Effector memory CD8-positive, alpha-beta T cell (primary cell): Measurements from ENCODE around the gene CERK.
"Not testable (repeated sequence)": the region's sequence is repeated elsewhere in the genome, so short reads cannot be mapped to it uniquely, and the experiment has no call there.

Experiments used
- ATAC-seq: fragments of 150-1000 bp; cut with Tn5 transposase; replicated peaks from 2 replicates; pipeline ENCODE4 v1.10.0; 2021; ENCODE audit warnings: mild to moderate bottlenecking, moderate library complexity
- DNase-seq, 3 experiments: peaks; one replicate each; pipeline ENCODE4 v3.0.0; 2021
- H3K27ac Mint-ChIP-seq, 2 donors: one replicate each; pipeline ENCODE4 v1.8.0; 2022; ENCODE audit warnings: mild to moderate bottlenecking in 2 of 2, mixed read lengths in 2 of 2, moderate library complexity in 2 of 2
- H3K27me3 Mint-ChIP-seq, 2 donors: one replicate each; pipeline ENCODE4 v1.8.0; 2022; ENCODE audit warnings: mixed read lengths in 2 of 2
- H3K36me3 Mint-ChIP-seq: one replicate; pipeline ENCODE4 v1.8.0; 2022; ENCODE audit warnings: mild to moderate bottlenecking, moderate library complexity, mixed read lengths; ENCODE audit not compliant: insufficient read depth
- H3K4me1 Mint-ChIP-seq, 2 donors: one replicate each; pipeline ENCODE4 v1.8.0; 2022; ENCODE audit warnings: low read depth in 2 of 2, mixed read lengths in 2 of 2
- H3K4me3 Mint-ChIP-seq, 2 donors: one replicate each; pipeline ENCODE4 v1.8.0; 2022; ENCODE audit warnings: mild to moderate bottlenecking in 2 of 2, mixed read lengths in 2 of 2, moderate library complexity in 2 of 2
- H3K9me3 Mint-ChIP-seq, 2 donors: one replicate each; pipeline ENCODE4 v1.8.0; 2022; ENCODE audit warnings: mixed read lengths in 2 of 2

The CERK gene

DNA sequence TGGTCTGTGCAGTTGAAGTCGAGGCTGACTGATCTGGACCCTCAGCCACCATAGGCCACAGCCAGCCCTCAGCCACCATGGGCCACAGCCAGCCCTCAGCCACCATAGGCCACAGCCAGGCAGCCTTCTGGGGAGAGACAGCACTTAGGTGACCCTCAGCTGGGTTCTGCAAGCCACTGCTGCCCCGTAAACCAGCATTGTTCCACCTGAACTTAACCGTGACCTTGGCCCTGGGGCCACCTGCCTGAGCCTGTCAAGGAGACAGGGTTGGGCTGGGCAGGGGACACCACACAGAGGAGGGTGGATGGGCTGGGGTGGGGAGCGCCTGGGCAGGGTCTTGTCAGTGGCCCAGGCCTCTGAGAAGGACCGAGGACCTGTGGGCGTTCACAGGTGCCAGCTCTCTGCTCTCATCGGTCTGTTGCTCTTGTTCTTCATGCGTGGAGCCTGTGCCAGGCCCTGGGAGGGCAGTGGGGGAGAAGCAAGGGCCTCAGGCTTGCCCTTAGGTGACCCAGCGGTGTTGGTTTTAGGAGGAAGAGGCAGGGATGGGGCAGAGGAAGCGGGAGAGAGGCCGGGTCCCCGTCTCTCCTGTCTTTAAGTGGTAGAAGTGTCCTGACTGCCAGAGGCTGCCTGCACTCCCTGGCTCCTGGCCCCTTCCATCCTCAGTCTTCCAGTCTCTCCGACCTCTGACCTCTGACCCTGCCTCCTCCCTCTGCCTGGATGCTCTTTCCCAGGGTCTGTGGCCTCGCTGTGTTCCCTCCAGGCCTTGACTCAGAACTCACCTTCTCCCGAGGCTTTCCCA is 81.0 kb downstream of the CERK start:
- Mint-ChIP-seq H3K9me3 (no peaks in the 10 kb centered on the region), H3K36me3 (peaks cover 3% of the 10 kb centered on the region), H3K27ac (peak overlapping the region in 1 of 2 donors; percentile 63), H3K4me3 (no peak overlapping the region), H3K4me1 (peaks cover 31 to 34% of the 10 kb centered on the region in 2 donors), H3K27me3 (no peaks in the 10 kb centered on the region)
- no peak for ATAC-seq
- DNase-seq: no peak

DNA sequence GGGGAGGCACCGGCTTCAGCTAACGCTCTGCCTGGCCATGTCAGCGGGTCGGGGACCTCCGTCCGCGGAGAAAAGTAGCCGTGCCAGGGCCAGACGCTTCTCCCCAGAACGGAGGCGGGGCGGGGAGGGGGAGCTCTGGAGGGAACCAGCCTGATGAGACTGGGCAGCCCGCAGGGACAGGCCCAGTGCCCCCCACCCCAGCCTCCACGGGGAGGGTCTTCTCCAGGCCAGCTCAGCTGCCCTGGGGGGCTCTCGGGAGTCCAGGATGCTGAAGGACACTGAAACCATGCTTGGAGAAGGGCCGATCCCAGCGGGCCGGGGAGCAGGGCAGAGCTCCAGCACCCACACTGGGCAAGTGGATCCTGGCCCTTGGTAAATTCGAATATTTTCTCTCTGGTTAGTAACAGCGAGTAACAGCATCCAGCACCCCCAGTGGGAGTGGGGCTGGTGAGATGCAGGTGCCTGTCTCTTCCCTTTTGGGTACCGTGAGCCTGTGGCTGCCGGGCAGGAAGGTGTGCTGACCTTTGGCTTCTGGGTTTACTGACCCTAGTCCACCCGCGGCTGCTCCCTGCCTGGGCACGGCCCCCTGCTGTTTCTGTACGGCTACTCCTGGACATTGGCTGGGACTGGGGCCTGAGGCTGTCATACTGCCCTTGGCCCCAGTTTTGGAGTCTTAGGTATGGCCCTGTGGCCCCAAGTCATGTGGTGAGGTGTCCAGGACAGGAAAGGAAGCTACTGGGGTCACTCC is 82.0 kb downstream of the CERK start:
- Mint-ChIP-seq H3K4me3 (no peak overlapping the region), H3K4me1 (peaks cover 28 to 35% of the 10 kb centered on the region in 2 donors), H3K27me3 (no peaks in the 10 kb centered on the region), H3K27ac (no peak overlapping the region), H3K36me3 (peaks cover 3% of the 10 kb centered on the region), H3K9me3 (no peaks in the 10 kb centered on the region)
- no peak for ATAC-seq
- DNase-seq: no peak

DNA sequence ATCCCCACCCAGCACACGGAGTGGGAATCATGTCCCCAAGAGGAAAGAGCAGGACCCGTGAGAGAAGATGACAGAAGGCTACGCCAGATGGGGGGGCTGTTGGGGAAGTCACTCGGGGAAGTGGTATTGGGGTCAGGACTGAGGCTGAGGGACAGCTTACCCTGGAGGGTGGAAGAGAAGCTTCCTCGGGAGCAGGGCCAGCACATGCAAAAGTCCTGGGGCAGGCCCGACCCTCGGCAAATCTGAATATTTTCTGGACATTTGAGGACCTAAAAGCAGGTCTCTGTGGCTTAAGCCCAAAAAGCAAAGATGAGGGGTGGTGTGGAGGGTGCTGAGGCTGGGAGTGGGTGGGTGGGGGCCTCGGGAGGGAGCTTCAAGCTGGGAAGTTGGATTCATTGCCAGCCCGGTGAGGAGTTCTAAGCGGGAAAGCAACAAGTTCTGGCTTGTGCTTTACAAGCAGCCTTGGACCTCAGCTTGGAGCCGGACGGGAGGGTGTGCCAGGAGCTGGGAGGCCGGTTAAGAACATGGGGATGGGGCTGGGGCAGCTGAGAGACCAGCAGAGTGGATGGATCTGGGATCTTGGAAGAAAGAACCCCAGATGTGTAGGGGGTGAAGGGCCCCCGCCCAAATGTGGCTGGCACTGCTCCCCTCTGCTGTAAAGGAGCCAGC is 83.0 kb downstream of the CERK start:
- Mint-ChIP-seq H3K4me1 (peaks cover 19 to 27% of the 10 kb centered on the region in 2 donors), H3K9me3 (no peaks in the 10 kb centered on the region), H3K27me3 (no peaks in the 10 kb centered on the region), H3K4me3 (no peak overlapping the region), H3K27ac (peak overlapping the region; percentile 49 to 72), H3K36me3 (no peaks in the 10 kb centered on the region)
- ATAC-seq: no peak
- DNase-seq: no peak

DNA sequence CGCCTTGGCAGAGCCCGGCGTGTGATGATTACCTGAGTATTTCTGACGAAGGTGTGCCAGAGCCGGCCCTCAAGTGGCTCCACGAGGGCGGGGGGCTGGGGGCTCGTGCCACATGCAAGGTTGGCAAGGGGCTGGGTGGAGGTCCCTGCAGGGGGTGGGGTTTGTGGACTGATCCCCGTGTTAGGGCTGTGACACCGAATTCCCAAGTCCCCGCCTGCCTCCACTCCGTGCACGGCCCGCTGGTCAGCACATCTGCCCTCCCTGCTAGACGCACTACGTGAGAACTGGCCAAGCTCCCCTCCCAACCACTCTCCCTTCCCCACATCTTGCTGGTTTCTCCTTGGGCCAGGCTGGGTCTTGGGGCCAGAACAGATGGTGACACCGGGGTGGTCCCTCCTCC is 83.6 kb downstream of the CERK start:
- no peaks in the 10 kb centered on the region for H3K36me3 Mint-ChIP-seq
- no peak overlapping the region for H3K27ac Mint-ChIP-seq
- H3K4me3 Mint-ChIP-seq: no peak overlapping the region
- no peaks in the 10 kb centered on the region for H3K27me3 Mint-ChIP-seq
- ATAC-seq (no peak), DNase-seq (no peak)
- H3K4me1 Mint-ChIP-seq: peaks cover 16 to 30% of the 10 kb centered on the region in 2 donors
- no peaks in the 10 kb centered on the region for H3K9me3 Mint-ChIP-seq

DNA sequence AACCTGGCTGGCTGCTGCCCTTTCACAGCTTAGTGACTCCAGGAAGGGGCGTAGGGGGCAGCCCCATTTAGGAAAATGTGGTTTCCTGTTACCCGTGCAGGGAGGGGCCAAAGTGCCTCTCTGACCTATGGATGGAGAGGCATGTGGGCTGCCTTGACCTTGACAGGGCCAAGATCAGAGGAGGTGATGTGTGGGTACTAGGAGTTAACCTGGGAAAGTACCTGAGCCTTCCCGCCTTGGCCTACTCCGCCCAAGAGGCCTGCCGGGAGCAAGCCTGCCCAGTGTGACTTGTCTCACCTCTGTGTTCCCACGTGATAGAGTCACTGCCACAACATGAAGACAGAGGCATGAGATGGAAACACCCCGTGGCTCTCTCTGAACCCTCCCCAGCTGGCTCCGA is 84.5 kb downstream of the CERK start:
- H3K36me3 Mint-ChIP-seq: no peaks in the 10 kb centered on the region
- no peaks in the 10 kb centered on the region for H3K27me3 Mint-ChIP-seq
- ATAC-seq (peak; percentile 51), DNase-seq (no peak)
- H3K4me3 Mint-ChIP-seq: no peak overlapping the region
- no peaks in the 10 kb centered on the region for H3K9me3 Mint-ChIP-seq
- H3K4me1 Mint-ChIP-seq: peaks cover 14 to 32% of the 10 kb centered on the region in 2 donors
- H3K27ac Mint-ChIP-seq: no peak overlapping the region

DNA sequence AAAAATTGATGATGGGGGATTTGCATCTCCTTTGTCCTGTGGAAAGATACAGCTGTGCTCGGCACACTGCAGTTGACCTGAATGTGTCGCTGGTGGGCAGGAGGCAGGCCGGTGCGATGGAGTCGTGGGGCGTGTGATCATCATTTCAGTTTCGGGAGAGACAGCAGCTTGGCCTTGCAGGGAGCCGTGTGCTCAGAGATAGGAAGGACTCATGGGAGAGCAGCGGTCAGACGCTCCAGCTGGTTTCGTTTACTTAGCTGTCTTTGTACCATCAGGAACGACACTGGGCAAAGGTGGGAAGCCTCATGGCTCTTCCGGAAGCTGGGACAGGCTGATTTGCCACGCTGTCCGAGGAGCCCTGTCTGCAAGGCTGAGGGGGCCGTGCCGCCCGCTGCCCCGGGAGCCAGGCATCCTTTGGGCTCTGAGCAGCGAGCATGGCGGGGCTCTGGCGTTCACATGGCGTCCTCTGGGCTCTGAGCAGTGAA is 85.2 kb downstream of the CERK start:
- no peak for ATAC-seq
- no peak for DNase-seq
- H3K27me3 Mint-ChIP-seq: no peaks in the 10 kb centered on the region
- peaks cover 20 to 35% of the 10 kb centered on the region in 2 donors for H3K4me1 Mint-ChIP-seq
- no peaks in the 10 kb centered on the region for H3K9me3 Mint-ChIP-seq
- peak overlapping the region in 1 of 2 donors; percentile 81 for H3K27ac Mint-ChIP-seq
- H3K36me3 Mint-ChIP-seq: no peaks in the 10 kb centered on the region
- peak overlapping the region in 1 of 2 donors; percentile 55 for H3K4me3 Mint-ChIP-seq

DNA sequence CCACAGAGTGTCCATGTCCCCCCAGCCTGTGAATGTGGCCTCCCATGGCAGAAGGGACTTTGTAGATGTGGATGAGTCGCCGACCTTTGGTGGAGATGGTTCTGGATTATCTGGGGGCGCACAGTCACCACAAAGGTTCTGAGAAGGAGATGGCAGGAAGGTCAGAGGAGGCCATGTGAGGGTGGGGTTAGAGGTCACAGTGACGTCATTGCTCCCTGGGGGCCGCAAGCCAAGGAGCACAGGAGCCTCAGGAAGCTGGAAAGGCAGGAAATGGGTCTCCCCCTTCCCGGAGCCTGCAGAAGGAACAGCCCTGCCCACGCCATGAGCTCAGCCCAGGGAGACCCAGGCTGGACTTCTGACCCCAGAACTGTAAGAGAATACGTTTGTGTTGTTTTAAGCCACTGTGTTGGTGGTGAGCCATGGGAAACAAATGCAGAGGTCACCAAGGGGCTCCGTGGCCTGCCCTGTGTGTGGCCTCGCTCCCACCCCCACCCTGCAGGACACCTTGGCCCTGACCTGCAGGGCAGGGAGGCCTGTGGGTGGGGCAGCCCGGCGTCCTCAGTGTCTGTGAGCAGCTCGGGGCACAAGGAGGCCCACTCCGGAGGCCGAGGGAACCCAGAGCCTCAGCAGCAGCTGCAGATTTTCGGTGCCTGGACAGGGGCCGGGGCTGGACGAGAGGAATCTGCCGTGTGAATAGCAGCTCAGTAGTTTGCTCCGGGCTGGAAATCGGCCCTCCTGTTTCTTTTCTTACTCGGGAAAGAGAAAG is 85.8 kb downstream of the CERK start:
- H3K36me3 Mint-ChIP-seq: no peaks in the 10 kb centered on the region
- peak overlapping the region in 1 of 2 donors; percentile 81 for H3K27ac Mint-ChIP-seq
- ATAC-seq: no peak
- DNase-seq: no peak
- peak overlapping the region in 1 of 2 donors; percentile 55 for H3K4me3 Mint-ChIP-seq
- no peaks in the 10 kb centered on the region for H3K9me3 Mint-ChIP-seq
- H3K27me3 Mint-ChIP-seq: no peaks in the 10 kb centered on the region
- H3K4me1 Mint-ChIP-seq: peaks cover 22 to 32% of the 10 kb centered on the region in 2 donors

DNA sequence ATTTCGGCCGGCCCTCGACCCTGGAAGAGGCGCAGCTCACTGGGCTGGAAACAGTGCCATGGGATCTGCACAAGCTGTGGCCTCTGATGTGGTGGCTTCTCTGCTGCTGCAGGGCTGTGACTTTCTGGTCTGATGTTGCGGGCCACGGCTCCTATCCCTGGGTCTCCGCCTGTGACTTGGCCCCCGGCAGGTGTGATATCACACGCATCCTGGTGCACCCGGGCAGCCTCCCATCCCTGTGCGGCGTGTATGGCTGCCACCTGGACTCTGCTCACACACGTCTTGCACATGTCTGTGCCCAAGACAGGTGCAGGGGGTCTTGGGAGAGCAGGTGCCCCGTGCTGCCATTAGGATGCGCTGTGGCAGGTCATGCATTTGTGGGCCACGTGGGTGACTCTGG is 86.7 kb downstream of the CERK start:
- Mint-ChIP-seq H3K27me3 (no peaks in the 10 kb centered on the region), H3K9me3 (no peaks in the 10 kb centered on the region), H3K4me1 (peaks cover 22 to 30% of the 10 kb centered on the region in 2 donors), H3K27ac (peak overlapping the region in 1 of 2 donors; percentile 35), H3K36me3 (no peaks in the 10 kb centered on the region), H3K4me3 (no peak overlapping the region)
- DNase-seq: no peak
- ATAC-seq: no peak

DNA sequence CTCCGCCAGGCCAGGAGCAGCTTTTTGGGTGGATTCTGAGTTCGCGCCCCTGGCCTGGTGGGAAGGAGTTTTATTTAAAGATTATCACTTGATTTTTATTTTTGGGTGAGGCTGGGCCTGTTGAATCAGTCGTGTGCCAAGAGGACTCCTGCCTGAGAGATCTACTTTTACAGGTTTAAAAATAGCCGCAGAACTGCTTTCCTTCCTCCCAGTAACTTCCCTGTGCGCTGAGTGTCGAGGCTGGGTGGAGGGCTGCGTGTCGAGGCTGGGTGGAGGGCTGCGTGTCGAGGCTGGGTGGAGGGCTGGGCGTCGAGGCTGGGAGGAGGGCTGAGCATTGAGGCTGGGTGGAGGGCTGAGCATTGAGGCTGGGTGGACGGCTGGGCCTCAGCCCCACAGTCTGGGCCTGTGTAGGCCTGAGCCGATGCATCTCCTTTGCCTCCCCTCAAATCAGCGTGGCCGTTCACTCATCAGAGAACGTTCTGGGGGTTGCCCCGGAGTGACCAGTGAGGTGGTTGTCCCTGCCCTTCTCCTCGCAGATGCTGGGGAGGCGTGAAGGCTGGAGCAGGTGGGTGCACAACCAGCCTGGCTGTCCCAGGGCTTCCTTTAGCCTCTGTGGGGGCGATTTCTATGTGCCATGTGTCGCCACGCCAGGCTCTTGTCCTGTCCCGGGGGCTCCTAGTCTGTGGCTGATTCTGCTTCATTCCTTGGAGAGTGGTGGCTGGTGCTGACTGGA is 87.8 kb downstream of the CERK start:
- H3K4me3 Mint-ChIP-seq: no peak overlapping the region
- peaks cover 22 to 30% of the 10 kb centered on the region in 2 donors for H3K4me1 Mint-ChIP-seq
- H3K27me3 Mint-ChIP-seq: no peaks in the 10 kb centered on the region
- H3K9me3 Mint-ChIP-seq: no peaks in the 10 kb centered on the region
- ATAC-seq (no peak), DNase-seq (no peak)
- peak overlapping the region in 1 of 2 donors; percentile 66 for H3K27ac Mint-ChIP-seq
- H3K36me3 Mint-ChIP-seq: no peaks in the 10 kb centered on the region

DNA sequence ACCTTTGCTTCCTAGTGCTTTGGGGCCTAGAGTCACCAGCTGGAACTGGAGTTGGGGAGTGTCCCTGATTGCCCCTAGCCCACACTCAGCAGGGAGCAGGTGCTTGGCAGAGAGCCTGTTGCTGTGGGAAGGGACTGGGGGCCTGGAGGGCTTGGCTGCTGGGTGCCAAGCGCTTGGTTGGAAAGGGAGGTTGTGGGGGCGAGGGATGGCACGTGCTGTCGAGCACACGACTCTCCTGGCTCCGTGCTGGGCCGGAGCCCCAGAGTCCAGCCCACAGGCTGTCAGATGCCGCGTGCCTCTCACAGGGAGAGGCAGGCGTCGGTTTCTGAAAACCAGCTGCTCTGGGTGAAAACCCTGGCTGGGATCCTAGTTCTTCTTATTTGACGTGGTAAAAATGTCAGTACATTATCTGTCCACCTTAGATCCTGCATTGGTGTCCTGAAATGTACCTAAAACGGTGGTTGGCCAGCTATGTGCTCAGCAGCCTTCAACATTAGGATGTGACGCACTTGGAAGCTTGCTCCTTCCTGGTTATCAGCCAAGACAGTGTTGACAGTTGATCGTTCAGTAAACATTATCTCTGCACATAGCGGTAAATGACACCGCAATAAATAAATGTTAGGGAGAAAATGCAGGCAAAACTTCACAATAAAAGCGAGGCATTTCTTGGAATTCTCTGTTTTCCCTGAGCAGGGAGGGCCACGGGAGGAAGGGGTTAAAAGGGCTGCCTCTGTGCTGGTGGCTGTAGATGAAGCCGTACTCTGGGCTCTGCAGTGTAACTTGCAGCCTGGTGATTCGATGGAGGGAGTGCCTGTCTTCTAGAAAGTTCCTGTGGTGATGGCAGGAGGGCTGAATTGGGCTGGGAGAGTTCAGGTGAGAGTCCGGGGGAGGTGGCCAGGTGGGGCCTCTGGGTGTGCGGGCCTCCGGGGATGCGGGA is 88.6 kb downstream of the CERK start:
- no peaks in the 10 kb centered on the region for H3K36me3 Mint-ChIP-seq
- H3K4me3 Mint-ChIP-seq: no peak overlapping the region
- DNase-seq: no peak
- peaks cover 22 to 25% of the 10 kb centered on the region in 2 donors for H3K4me1 Mint-ChIP-seq
- peak overlapping the region in 1 of 2 donors; percentile 66 for H3K27ac Mint-ChIP-seq
- no peak for ATAC-seq
- no peaks in the 10 kb centered on the region for H3K27me3 Mint-ChIP-seq
- H3K9me3 Mint-ChIP-seq: no peaks in the 10 kb centered on the region

DNA sequence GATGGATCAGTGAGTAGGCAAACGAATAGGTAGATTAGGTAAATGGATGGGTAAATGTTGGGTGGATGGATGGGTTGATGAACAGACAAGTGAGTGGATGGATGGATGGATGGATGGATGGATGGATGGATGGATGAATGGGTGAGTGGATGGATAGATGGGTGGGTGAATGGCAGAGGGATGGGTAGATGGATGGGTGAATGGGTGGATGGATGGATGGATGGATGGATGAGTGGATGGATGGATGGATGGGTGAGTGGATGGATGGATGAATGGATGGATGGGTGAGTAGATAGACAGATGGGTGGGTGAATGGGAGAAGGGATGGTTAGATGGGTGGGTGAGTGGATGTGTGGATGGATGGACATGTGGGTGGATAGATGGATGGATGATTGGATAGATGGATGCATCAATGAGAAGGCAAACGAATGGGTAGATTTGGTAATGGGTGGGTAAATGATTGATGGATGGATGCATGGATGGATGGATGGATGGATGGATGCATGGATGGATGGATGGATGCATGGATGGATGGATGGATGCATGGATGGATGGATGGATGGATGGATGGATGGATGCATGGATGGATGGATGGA is 89.7 kb downstream of the CERK start:
- not testable (repeated sequence) for H3K4me3 Mint-ChIP-seq, H3K9me3 Mint-ChIP-seq, H3K27me3 Mint-ChIP-seq, H3K27ac Mint-ChIP-seq, DNase-seq, H3K36me3 Mint-ChIP-seq, ATAC-seq
- peaks cover 22 to 26% of the 10 kb centered on the region in 2 donors for H3K4me1 Mint-ChIP-seq
